Thoracic aorta (tissue), 2 donors: ENCODE data around the gene SETD2. TPM values are rescaled to one million over a fixed set of nuclear protein-coding genes. Genes with fewer than 3 reads are reported as not detected.
"Not testable (repeated sequence)": the region's sequence is repeated elsewhere in the genome, so short reads cannot be mapped to it uniquely, and the experiment has no call there.

Experiments
- ATAC-seq: fragments of 150-250 bp; one replicate; pipeline ENCODE4 v1.8.0; 2017; ENCODE audit warnings: low read depth; ENCODE audit not compliant: insufficient number of reproducible peaks, low FRiP score
- DNase-seq: peaks from one replicate; pipeline ENCODE4 v3.0.0-alpha.2; 2020; ENCODE audit warnings: low spot score
- H3K27ac ChIP-seq, 2 donors: fragments of 200-600 bp; sonication (generic); 1 replicate in 1 of 2; 2 replicates in 1 of 2; pipeline ENCODE4 v1.5.1; 2016; ENCODE audit warnings: mild to moderate bottlenecking in 2 of 2, moderate library complexity in 2 of 2
- H3K27me3 ChIP-seq: fragments of 200-600 bp; sonication (generic); replicated peaks from 2 replicates; pipeline ENCODE4 v1.6.0; 2016; ENCODE audit warnings: mild to moderate bottlenecking; ENCODE audit not compliant: insufficient read depth
- H3K36me3 ChIP-seq: fragments of 200-600 bp; sonication (generic); one replicate; pipeline ENCODE4 v1.5.1; 2016
- H3K4me1 ChIP-seq, 2 donors: fragments of 200-600 bp; sonication (generic); 1 replicate in 1 of 2; 2 replicates in 1 of 2; pipeline versions ENCODE4 v1.5.1 to v1.6.0; 2016; ENCODE audit warnings: low read depth in 2 of 2, mild to moderate bottlenecking in 1 of 2; ENCODE audit not compliant: control insufficient read depth in 1 of 2
- H3K4me3 ChIP-seq: fragments of 200-600 bp; sonication (generic); 2 replicates; pipeline ENCODE4 v1.5.1; 2016; ENCODE audit warnings: mild to moderate bottlenecking
- H3K9me3 ChIP-seq: fragments of 200-600 bp; sonication (generic); 2 replicates; pipeline ENCODE4 v1.5.1; 2016
- CTCF ChIP-seq: fragments of 200-600 bp; sonication (generic); IDR thresholded peaks from one replicate; pipeline ENCODE4 v1.5.1; 2019; ENCODE audit warnings: antibody characterized with exemption
- total RNA-seq, 2 donors: library from RNA; depleted of rRNA; stranded (reverse); fragments of >200 nt; gene quantifications; one replicate each; pipeline versions ENCODE4 v1.1.0 to v1.2.3, GENCODE V29; 2016

Gene SETD2
- total RNA-seq = 10 to 100 TPM; 44.3 to 78.9 TPM

- H3K27me3 ChIP-seq = no peaks in the 10 kb centered on the region
- peak; percentile 47 for TF ChIP-seq CTCF
- peak within 1 kb of the TSS; percentile 92 to 94 for H3K27ac ChIP-seq
- peak within 1 kb of the TSS; percentile 93 for H3K4me3 ChIP-seq
- peaks cover 39 to 53% of the 10 kb centered on the region in 2 donors for H3K4me1 ChIP-seq
- ATAC-seq = peak; percentile 81
- no peaks in the 10 kb centered on the region for H3K9me3 ChIP-seq
- no peaks in the 10 kb centered on the region for H3K36me3 ChIP-seq
- DNase-seq = peak; percentile 86
Measured at GRCh38 chr3:47164007-47164881, at the start of gene SETD2. SETD2 (minus strand) TSS chr3:47164113; CDS start chr3:47163924, 189 bp downstream.

GRCh38 chr3:47210863-47211405 is 47.0 kb upstream of the SETD2 start:
- H3K36me3 ChIP-seq = no peaks in the 10 kb centered on the region
- H3K4me1 ChIP-seq = no peaks in the 10 kb centered on the region
- no peaks in the 10 kb centered on the region for H3K27me3 ChIP-seq
- ATAC-seq = no peak
- no peak overlapping the region for H3K27ac ChIP-seq
- no peak overlapping the region for H3K4me3 ChIP-seq
- TF ChIP-seq CTCF = no peak
- no peak for DNase-seq
- no peaks in the 10 kb centered on the region for H3K9me3 ChIP-seq

DNA sequence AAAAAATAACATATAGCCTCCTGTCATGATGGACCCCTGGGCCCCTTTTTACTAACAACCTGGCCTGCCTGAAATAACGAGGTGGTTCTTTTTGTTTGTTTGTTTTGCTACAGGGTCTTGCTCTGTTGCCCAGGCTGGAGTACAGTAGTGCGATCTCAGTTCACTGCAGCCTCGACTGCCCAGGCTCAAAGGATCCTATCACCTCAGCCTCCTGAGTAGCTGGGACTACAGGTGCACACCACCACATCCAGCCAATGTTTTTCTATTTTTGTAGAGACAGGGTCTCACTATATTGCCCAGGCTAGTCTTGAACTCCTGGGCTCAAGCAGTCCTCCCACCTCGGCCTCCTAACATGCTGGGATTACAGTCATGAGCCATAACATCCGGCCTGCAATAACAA is 42.1 kb upstream of the SETD2 start:
- not testable (repeated sequence) for H3K27me3 ChIP-seq, H3K9me3 ChIP-seq, H3K36me3 ChIP-seq, ATAC-seq, H3K4me1 ChIP-seq, DNase-seq, H3K4me3 ChIP-seq, H3K27ac ChIP-seq

- no peak overlapping the region for H3K4me3 ChIP-seq
- DNase-seq = no peak
- no peak for ATAC-seq
- H3K36me3 ChIP-seq = no peaks in the 10 kb centered on the region
- TF ChIP-seq CTCF = no peak
- no peaks in the 10 kb centered on the region for H3K4me1 ChIP-seq
- H3K27me3 ChIP-seq = no peaks in the 10 kb centered on the region
- no peaks in the 10 kb centered on the region for H3K9me3 ChIP-seq
- no peak overlapping the region for H3K27ac ChIP-seq
Measured at GRCh38 chr3:47204875-47205274, 41.0 kb upstream of the SETD2 start.

DNA sequence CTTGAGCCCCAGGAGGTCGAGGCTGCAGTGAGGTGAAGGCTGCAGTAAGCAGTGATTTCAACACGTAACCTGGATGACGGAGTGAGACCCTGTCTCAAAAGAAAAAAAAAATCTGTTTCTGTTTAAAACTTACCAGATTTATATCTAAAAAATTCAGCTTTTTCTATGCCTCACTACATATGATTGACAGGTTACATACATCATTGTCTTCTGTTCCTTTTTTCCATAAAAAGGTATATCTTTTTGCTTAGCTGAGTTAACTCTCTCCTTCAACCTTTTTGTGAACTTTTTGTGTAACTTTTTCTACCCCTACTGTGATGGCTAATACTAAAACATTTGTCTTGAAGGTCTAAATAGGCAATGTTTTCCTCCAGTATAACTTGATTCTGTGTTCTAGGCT is 38.6 kb upstream of the SETD2 start:
- H3K4me3 ChIP-seq = no peak overlapping the region
- H3K27ac ChIP-seq = no peak overlapping the region
- H3K27me3 ChIP-seq = no peaks in the 10 kb centered on the region
- no peaks in the 10 kb centered on the region for H3K9me3 ChIP-seq
- no peak for TF ChIP-seq CTCF
- H3K4me1 ChIP-seq = no peaks in the 10 kb centered on the region
- no peaks in the 10 kb centered on the region for H3K36me3 ChIP-seq
- ATAC-seq (no peak), DNase-seq (no peak)
